Stimulated activated CD4-positive, alpha-beta T cell treated with anti-CD3 and anti-CD28 coated beads, Interleukin-12 subunit alpha, Interleukin-12 subunit beta, amount 100 ng/mL, for 24 hours (primary cell): ENCODE results near the gene RNF207.
A peak's percentile ranks its signal among the peaks of the same experiment; 100 is the strongest.

Source experiments
- DNase-seq, 2 experiments: peaks; one replicate each; pipeline ENCODE4 v3.0.0-alpha.2; 2020; ENCODE audit warnings: low read depth in 2 of 2

Gene RNF207

GRCh38 chr1:6174621-6175410 lies 31.1 kb upstream of the RNF207 start:
- no peak for DNase-seq

- no peak for DNase-seq
These were observed 30.5 kb upstream of the RNF207 start for GRCh38 chr1:6175411-6175828.

- no peak for DNase-seq
These were observed 29.1 kb upstream of the RNF207 start for GRCh38 chr1:6176779-6177178.

DNA sequence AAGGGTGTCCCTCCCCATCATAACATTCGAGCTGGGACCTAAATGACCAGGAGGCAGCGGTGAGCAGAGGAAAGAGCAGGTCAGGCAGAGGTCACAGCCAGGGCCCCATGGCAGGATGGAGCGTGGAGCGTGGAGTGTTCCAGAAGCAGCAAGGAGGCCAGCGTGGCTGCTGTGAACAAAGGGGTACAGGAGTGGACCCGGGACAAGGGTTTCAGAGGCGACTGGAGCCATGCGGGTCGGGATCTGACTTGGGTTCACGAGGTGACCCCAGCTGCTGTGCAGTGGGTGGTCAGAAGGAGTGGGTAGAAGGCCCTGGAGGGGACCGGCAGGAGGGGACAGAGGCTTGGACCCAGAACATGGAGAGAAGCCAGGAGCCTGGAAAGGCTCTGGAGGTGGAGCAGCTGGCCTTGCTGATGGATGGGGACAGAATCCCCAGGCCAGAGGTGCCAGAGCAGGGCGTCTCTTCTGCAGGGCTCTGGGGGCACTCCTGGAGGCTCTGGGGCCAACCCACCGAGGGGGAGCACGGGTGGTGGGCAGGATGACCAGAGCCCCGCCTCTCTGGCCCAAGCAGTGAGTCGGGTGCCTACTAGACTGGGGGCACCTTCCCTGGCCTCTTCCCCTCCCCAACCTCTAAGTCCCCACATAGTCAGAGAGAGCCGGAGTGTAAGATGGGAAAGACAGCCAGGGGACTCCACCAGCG lies 28.1 kb upstream of the RNF207 start:
- no peak for DNase-seq

GRCh38 chr1:6178751-6179563 lies 27.0 kb upstream of the RNF207 start:
- DNase-seq = no peak

DNA sequence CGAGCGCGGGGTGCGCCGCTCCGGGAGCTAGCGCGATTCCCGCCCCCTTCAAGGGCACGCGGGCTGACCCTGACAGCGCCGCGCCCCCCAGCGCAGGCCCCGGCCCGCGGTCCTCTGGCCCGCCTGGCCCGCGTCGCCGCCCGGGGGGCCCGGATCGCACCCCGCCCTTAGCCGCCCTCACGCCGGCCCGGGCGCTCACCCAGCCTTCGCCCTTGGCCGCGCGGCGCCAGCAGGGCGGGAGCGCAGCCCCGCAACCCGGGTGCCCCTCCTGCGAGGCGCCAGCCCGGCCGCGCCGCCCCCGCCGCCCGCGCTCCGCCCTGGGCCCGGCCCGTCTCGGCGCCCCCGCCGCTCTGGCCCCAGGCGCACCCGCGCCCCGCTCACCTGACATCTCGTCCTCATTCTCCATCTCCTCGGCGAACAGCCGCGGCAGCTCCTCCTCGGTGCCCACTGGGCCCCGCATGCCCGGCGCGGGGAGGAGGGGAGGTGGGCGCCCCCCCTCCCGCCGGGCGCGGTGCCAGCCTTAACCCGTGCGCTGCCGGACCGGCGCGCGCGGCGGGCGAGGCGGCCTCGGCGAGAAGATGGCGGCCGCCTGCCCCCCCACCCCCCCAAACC lies 26.2 kb upstream of the RNF207 start:
- DNase-seq = no peak

- no peak for DNase-seq
These were observed 25.6 kb upstream of the RNF207 start, which contains the start of gene CHD5 for GRCh38 chr1:6180268-6180706. TSS of gene CHD5 (minus strand) at chr1:6180321. CDS start at chr1:6180023, 298 bp downstream.

DNA sequence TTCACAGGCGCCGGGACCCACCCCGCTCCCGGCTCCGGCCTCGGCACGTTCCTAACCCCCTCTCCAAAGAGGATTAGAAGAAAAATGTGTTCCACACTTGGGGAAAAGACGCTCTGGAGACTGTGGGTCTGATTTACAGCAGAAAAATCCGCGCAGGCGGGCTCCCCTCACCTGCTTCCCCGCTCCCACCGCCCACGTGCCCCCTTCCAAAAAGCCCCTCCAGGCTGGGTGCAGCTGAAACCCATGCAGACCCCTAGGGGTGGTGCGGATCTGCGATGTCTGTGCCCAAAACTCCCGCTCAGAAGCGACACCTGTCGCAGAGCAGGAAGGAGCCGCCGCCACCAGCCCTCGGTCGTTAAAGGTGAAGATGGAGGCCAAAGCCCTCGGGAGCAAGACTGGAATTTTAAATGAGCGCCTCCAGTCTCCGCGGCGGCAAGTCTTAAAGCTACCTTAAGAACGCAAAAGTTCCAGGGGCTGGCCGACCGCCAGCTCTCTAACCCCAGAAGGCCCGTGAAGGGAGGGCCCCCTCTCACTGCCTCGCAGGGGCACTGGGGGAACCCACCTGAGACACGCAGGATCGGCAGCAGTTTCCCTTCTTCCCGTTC lies 25.1 kb upstream of the RNF207 start:
- no peak for DNase-seq

DNA sequence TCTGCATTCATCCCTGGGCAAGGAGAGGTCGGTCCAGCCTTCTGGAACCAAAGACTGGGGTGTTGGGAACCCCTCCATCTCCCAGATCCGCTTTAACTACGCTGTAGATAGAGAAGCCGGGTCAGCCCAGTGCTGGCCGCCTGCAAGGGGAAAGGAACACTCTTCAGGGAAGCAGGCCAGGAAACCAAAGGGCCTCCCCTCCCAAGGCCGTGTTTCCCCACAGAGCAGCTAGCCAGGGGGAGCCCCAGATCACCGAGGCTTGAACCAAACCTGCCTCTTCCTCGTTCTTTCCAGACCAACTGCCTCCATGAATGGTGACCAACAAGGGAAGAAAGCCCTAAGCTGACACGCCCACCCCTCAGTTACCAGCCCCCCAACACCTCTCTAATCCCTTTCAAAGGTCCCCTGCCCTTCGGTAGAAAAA lies 24.6 kb upstream of the RNF207 start:
- DNase-seq = no peak

- no peak for DNase-seq
These were observed 22.4 kb upstream of the RNF207 start for GRCh38 chr1:6183520-6183989.

DNA sequence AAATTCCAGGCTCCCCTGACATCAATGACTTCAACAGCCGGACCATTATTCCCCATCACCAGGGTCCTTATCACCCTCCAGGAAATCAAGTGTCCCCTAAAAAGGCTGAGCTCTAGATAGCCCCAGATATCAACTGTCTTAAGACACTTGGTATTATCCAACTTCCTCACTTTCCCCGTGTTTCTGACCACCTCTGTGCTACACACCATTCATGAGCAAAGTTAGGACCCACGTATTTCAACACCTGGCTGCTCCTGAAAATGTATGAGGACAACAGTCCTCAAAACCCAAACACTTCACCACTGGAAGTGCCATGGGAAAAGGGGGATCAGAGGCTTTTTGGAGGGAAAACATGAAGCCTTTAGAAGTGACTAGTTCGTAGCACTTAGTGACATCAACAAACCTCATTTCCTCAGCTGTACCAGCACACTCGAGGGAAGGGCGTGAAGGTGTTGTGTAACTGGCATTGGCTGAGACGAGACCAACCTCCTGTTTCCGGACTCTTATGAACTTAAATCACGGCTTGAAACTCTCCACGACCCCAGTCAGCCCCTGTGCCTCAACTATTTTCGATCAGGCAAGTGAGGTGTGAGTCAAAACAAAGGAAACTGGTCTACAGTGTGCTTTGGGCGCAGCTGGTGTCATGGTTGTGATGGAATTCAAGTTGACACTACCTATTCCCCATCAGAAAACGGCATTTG lies 21.7 kb upstream of the RNF207 start:
- no peak for DNase-seq

DNA sequence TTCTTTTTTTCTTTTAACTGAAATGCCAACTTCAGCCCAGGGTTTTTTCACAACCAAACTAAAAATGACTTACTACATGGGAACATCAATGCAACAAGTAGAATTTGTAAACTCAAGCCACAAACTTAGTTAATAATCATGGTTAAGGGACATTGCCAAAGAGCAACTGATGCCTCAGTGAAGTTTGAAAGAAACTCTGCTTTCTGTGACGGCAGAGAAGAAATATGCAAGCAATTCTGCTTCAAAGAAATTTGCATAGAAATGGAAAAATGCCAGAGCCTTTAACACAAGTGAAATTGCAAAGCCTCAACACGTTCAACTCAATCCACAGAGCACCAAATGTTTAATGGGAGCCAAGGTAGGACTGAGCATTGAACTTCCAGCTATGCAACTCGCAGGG lies 20.8 kb upstream of the RNF207 start:
- no peak for DNase-seq

- no peak for DNase-seq
These were observed 20.1 kb upstream of the RNF207 start for GRCh38 chr1:6185635-6186382.

DNA sequence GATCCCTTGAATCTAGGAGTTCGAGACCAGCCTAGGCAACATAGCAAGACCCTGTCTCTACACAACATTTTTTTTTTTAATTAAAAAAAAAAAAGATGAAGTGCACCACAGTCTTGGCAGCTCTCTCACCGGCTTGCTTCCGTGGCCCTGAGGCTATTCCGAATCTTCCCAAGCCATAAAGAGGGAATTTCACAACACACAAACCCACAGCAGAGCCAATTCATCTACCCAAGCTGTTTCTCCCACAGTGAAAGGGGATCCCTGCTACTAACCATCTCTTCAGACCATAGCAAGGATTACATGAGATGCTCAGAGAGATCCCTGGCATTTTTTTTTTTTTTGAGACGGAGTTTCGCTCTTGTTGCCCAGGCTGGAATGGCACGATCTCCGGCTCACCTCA lies 17.5 kb upstream of the RNF207 start:
- no peak for DNase-seq

DNA sequence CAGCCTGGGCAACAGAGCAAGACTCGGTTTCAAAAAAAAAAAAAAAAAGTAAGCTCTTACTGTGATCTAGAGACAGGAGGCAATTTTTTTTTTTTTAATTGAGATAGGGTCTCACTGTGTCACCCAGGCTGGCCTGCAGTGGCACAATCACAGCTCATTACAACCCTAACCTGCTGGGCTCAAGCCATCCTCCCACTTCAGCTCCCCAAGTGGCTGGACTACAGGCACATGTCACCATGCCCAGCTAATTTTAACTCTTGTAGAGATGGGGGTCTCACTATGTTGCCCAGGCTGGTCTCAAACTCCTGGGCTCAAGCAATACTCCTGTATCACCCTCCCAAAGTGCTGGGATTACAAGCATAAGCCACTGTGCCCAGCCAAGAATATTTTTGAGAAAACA lies 14.0 kb upstream of the RNF207 start:
- DNase-seq = no peak

DNA sequence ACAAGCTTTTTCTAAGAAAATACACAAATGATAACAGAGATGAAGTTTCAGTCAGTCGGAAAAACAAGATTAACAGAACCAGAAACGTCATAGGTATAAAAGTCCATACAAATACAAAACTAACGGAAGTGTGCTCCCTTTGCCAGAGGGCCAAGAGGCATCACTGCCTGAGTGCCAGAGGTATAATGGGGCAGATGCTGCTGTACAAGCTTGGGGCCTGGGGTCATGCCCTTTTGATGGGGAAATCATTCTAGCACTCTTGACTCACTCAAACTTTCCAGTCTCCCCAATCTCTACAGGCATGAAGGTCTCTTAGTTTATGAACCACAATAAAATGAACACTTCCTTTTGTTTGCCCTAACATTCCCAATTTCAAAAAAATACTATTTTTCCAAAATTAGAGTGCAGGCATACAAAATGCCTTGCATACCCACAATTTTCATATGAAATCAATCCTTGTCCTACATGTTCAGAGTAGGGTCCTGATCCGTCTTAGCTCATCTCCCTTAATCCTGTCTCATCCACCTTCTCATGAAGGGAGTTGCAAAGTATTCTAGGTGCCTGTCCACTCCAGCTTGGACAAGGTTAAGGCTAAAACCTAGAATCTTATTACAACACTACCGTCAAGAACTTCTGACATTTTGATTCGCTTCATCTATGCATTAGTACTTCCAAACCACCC lies 8.0 kb upstream of the RNF207 start:
- no peak for DNase-seq

- DNase-seq = no peak
These were observed 7.1 kb upstream of the RNF207 start for GRCh38 chr1:6198646-6199297.

DNA sequence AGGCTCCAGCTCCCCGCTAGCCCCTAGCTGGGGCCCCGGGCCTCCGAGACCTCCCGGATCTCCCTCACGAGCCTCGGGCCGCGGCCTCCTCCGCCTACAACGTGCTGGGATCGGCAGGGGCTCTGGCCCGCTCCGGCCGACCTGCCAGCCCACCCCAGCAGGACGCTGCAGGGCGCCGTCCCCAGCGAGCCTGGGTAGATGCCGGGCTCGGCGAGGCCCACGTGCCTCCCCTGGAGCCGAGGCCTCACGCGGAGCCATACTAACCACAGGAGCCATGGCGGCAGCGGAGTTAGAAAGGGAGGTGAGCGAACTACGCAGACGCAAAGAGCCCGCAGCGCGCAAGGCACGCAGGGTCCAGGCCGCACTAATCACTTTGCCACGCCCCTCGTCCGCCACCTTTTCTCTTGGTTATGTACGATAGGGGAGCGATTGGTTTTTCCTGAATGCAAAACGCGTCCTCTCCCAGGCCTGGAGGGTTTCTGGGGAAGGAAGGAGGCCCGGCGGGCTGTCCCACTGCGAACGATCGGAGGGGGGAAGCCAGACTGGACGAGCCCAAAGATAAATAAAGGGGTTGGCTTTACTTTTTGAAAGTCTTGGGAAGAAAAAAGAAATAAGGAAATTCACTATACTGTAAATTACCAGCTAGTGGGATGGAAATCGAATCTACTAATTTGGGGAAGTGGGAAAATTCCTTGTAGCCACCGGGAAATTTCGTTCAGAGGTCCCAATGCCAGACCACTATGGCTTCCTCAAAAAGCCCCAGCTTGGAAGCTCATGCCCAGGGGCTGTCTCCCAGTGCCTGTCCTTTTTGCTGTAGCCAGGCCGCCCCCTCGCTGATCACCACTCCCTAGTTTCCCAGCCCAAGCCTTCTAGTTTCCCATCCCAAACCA lies 6.4 kb upstream of the RNF207 start, which contains the start of gene RPL22:
Gene RPL22 (minus strand): TSS at position 298 of the 890 bp plus-strand sequence. CDS start 22 bp downstream, at position 276.
- peak; percentile 94 to 97 for DNase-seq
